Muscle layer of duodenum (tissue), 2 donors: ENCODE data around the gene RFX2.
"Not testable (repeated sequence)": the region's sequence is repeated elsewhere in the genome, so short reads cannot be mapped to it uniquely, and the experiment has no call there.

Source experiments
- H3K27ac ChIP-seq: one replicate; pipeline ENCODE4 v1.7.0; 2013; ENCODE audit warnings: mild to moderate bottlenecking, low read length
- H3K27me3 ChIP-seq: one replicate; pipeline ENCODE4 v1.7.0; 2013; ENCODE audit warnings: low read depth, mild to moderate bottlenecking, control low read depth, low read length
- H3K36me3 ChIP-seq, 2 donors: one replicate each; pipeline ENCODE4 v1.7.0; 2013; ENCODE audit warnings: low read length in 2 of 2, control low read depth in 1 of 2, mild to moderate bottlenecking in 1 of 2; ENCODE audit not compliant: insufficient read depth in 2 of 2, control insufficient read depth in 1 of 2
- H3K4me1 ChIP-seq, 2 donors: one replicate each; pipeline ENCODE4 v1.7.0; 2013; ENCODE audit warnings: low read length in 2 of 2, mild to moderate bottlenecking in 2 of 2, control low read depth in 1 of 2, moderate library complexity in 1 of 2; ENCODE audit not compliant: insufficient read depth in 2 of 2, control insufficient read depth in 1 of 2
- H3K4me3 ChIP-seq, 2 donors: one replicate each; pipeline ENCODE4 v1.7.0; 2013; ENCODE audit warnings: low read length in 2 of 2, low read depth in 1 of 2, mild to moderate bottlenecking in 1 of 2
- H3K9me3 ChIP-seq, 2 donors: one replicate each; pipeline ENCODE4 v1.7.0; 2013; ENCODE audit warnings: low read length in 2 of 2, control low read depth in 1 of 2, mild to moderate bottlenecking in 1 of 2; ENCODE audit not compliant: control insufficient read depth in 1 of 2
- donor health status: healthy.

The RFX2 gene

DNA sequence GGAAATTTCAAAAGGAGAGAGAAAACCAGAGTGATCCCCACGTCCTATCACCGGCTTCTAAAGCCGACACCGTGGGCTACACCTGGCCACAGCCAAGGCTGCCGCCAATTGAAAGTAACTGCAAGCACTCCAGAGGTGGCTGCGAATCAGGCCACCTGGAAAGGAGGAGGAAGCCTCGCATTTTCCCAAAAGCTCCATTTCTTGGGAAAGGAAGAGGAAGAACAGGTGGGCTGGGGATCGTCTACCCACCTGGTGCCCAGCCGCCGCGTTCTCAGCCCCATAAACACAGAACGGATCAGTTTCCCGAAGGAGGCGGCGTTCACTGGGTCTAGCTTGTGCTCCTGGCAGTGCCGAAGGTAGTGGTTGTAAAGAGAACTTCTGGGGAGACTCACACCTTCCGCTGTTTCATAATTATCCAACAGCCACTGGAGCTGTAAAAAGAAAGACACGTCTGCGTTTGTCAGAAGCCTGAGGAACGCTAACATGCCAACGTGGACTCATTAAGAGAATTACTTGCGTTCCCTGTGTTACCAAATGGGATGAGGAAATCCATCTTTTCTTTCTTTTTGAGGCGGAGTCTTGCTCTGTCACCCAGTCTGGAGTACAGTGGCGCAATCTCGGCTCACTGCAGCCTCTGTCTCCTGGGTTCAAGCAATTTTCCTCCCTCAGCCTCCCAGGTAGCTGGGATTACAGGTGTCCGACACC, 94.3 kb downstream of the RFX2 start:
- H3K27me3 ChIP-seq = no peaks in the 10 kb centered on the region
- no peak overlapping the region for H3K27ac ChIP-seq
- no peak overlapping the region for H3K4me3 ChIP-seq
- no peaks in the 10 kb centered on the region for H3K9me3 ChIP-seq
- peaks cover 10 to 48% of the 10 kb centered on the region in 2 donors for H3K36me3 ChIP-seq
- H3K4me1 ChIP-seq = peaks cover 0 to 5% of the 10 kb centered on the region in 2 donors

DNA sequence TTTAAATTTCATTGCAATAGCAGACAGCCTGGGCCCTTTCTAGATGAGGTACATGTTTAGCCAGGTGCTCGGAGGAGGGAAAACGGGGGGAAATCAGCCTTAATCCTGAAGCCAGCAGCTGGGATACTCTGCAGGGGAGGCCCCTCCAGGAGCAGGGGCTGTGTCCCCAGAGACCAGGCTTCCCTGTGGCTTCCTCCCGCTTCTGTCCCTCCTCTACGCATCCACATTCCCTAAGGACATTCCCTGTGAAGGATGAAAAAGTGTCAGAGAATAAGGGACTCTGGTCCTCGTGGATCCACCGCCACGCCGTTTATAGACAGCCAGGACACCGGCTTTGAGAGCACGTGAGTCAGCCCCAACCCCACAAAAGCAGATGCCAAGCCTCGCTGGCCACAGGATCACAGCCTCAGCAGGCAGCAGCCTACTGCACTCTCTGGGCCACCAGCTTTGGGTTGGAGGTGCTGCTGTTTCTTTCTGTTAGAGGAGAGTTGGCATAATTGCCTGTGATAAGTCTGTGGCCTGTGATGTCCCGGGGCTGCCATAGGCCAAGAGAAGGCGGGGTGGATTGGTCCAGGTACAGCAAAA, 95.7 kb downstream of the RFX2 start:
- H3K27me3 ChIP-seq = no peaks in the 10 kb centered on the region
- H3K9me3 ChIP-seq = no peaks in the 10 kb centered on the region
- peaks cover 10 to 43% of the 10 kb centered on the region in 2 donors for H3K36me3 ChIP-seq
- H3K4me1 ChIP-seq = peaks cover 0 to 5% of the 10 kb centered on the region in 2 donors
- no peak overlapping the region for H3K4me3 ChIP-seq
- no peak overlapping the region for H3K27ac ChIP-seq

DNA sequence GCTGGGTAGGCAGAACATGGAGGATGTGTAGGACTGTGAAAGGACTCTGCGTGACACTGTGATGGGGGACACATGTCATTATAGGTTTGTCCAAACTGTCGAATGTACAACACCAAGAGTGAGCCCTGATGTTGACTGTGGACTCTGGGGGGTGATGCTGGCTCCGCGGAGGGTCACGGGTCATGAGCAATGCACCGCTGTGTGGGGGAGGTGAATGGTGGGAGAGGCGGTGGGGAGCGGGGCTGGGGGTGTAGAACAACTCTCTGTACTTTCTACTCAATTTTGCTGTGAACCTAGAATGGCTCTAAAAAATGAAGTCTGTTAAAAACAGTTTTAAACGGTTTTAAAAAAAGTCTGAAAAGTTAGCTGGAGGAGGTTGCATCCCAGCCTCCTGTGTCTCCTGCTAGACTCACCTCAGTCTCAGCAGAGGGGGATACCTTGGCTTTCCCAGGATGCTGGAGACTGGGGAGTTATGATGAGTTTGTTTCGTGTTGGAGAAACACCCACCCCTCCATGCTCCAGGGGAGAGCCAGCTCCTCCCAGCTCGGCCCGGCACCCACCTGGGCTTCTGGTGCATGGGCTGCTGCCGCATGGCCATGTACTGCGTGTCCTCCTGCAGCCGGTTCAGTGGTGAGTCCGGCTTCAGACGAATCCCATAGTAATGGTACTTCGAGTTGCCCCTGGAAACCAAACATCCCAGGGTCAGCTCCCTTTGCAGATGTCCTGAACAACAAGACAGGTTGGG, 97.7 kb downstream of the RFX2 start:
- H3K4me1 ChIP-seq = peaks cover 0 to 5% of the 10 kb centered on the region in 2 donors
- H3K27ac ChIP-seq = no peak overlapping the region
- no peaks in the 10 kb centered on the region for H3K9me3 ChIP-seq
- no peak overlapping the region for H3K4me3 ChIP-seq
- no peaks in the 10 kb centered on the region for H3K27me3 ChIP-seq
- peaks cover 10 to 56% of the 10 kb centered on the region in 2 donors for H3K36me3 ChIP-seq

DNA sequence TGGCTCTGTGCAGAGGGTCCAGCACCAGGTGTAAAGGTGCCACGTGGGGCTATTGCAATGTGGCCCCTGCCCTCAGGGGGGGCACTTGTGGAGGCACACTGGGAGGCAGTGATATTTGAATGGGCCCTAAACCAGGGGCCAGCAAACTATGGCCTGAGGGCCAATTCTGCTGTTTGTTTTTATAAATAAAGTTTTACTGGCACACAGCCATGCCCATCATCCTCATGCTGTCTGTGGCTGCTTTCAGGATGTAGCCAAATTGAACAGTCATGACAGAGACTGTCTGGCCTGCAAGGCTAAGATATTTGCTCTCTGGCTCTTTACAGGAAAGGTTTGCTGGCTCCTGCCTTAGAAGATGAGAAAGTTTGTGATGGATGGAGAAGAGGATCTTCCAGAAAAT, 98.5 kb downstream of the RFX2 start:
- peaks cover 0 to 5% of the 10 kb centered on the region in 2 donors for H3K4me1 ChIP-seq
- peaks cover 10 to 64% of the 10 kb centered on the region in 2 donors for H3K36me3 ChIP-seq
- no peaks in the 10 kb centered on the region for H3K27me3 ChIP-seq
- H3K27ac ChIP-seq = no peak overlapping the region
- no peak overlapping the region for H3K4me3 ChIP-seq
- H3K9me3 ChIP-seq = no peaks in the 10 kb centered on the region

DNA sequence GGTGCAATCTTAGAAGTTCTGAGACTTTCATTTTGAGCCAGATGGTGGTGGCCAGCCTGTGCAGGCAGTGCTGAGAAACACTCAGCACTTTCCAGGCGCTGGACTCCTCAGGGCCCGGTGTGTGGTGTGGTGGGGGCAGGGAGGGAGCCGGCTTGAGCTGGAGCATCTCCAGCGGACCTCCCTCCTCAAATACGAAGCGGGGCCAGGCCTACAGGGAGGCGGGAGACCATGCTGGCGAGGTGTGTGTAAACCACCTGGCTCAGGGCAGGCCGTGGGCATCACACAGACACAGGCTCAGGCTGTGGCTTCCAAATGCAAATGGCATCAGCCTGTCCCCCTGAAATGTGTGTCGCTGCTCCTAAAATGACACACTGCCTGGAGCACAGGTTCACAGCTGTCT, 99.1 kb downstream of the RFX2 start:
- Histone ChIP-seq H3K4me3 (no peak overlapping the region), H3K27ac (no peak overlapping the region), H3K36me3 (peaks cover 10 to 70% of the 10 kb centered on the region in 2 donors), H3K4me1 (peaks cover 0 to 5% of the 10 kb centered on the region in 2 donors), H3K27me3 (no peaks in the 10 kb centered on the region), H3K9me3 (no peaks in the 10 kb centered on the region)

DNA sequence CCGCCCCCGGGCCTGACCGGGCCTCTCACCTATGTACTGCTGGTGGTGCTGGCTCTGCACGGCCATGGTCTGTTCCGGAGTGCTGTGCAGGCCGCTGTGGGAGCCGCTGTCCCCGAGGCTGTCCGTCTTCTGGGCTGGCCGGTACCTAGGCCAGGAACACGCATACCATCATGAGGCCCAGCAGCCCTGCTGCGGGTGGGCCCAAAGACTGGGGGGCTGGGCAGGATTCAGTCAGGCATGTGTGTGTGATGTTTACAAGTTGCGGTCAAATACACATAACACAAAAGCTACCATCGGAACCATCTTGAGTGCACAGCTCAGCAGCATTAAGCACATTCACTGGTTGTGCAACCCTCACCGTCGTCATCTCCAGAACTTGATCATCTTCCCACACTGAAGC, 100.2 kb downstream of the RFX2 start:
- H3K27ac ChIP-seq = no peak overlapping the region
- no peaks in the 10 kb centered on the region for H3K9me3 ChIP-seq
- H3K4me1 ChIP-seq = peaks cover 0 to 5% of the 10 kb centered on the region in 2 donors
- H3K36me3 ChIP-seq = peaks cover 18 to 73% of the 10 kb centered on the region in 2 donors
- no peaks in the 10 kb centered on the region for H3K27me3 ChIP-seq
- H3K4me3 ChIP-seq = no peak overlapping the region

DNA sequence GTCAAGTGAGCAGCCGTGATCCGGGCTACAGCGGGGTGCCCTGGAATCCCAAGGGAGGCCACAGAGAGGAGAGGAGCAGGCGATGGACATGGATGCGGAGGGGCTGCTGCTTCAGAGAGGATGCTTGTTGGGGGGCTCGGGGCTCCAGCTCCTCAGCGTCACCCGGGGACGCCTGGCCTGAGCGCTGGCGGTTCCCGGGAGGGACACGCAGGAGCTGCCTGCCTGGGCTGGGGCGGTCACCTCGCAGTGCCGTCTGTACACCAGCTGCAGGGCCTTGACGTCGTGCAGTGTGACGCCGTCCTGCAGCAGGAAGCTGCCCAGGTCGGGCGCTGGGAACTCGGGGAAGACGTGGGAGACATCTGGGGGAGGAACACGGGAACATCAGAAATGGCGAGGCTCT, 102.4 kb downstream of the RFX2 start:
- peaks cover 0 to 5% of the 10 kb centered on the region in 2 donors for H3K4me1 ChIP-seq
- H3K27me3 ChIP-seq = no peaks in the 10 kb centered on the region
- no peaks in the 10 kb centered on the region for H3K9me3 ChIP-seq
- H3K36me3 ChIP-seq = peaks cover 21 to 81% of the 10 kb centered on the region in 2 donors
- no peak overlapping the region for H3K4me3 ChIP-seq
- H3K27ac ChIP-seq = no peak overlapping the region

DNA sequence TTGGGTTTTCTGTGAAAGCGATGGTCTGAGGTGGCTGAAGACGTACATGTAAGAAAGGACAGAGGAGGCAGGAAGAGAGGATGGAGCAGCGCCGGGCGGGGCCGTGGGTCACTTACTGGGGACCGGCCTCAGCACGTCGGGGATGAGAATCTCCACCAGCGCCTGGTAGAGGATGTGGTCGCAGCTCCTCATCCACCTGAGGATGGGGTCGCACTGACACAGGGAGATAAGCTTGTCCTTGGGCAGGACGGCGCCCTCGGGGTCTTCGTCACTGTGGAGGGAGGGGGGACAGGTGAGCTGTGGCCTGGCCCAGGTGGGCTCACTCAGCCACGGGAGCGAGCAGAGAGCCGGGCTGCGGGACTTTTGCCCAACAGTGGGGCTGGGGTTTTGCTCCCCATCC, 103.4 kb downstream of the RFX2 start:
- Histone ChIP-seq H3K27me3 (no peaks in the 10 kb centered on the region), H3K36me3 (peaks cover 20 to 84% of the 10 kb centered on the region in 2 donors), H3K27ac (no peak overlapping the region), H3K4me3 (no peak overlapping the region), H3K9me3 (no peaks in the 10 kb centered on the region), H3K4me1 (peaks cover 0 to 5% of the 10 kb centered on the region in 2 donors)

DNA sequence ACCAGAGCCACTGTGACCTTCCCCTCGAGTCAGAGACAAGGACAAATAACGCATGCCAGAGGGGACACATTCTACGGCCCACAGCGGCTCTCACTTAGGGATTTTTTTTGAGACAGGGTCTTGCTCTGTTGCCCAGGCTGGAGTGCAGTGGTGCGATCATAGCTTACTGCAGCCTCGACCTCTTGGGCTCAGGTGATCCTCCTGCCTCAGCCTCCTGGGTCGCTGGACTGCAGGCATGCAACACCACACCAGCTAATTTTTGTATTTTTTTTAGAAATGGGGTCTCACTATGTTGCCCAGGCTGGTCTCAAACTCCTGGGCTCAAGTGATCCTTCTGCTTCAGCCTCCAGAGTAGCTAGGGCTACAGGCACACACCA, 104.2 kb downstream of the RFX2 start:
- not testable (repeated sequence) for H3K4me3 ChIP-seq, H3K27ac ChIP-seq, H3K27me3 ChIP-seq, H3K4me1 ChIP-seq, H3K9me3 ChIP-seq
- peaks cover 16 to 84% of the 10 kb centered on the region in 2 donors for H3K36me3 ChIP-seq

DNA sequence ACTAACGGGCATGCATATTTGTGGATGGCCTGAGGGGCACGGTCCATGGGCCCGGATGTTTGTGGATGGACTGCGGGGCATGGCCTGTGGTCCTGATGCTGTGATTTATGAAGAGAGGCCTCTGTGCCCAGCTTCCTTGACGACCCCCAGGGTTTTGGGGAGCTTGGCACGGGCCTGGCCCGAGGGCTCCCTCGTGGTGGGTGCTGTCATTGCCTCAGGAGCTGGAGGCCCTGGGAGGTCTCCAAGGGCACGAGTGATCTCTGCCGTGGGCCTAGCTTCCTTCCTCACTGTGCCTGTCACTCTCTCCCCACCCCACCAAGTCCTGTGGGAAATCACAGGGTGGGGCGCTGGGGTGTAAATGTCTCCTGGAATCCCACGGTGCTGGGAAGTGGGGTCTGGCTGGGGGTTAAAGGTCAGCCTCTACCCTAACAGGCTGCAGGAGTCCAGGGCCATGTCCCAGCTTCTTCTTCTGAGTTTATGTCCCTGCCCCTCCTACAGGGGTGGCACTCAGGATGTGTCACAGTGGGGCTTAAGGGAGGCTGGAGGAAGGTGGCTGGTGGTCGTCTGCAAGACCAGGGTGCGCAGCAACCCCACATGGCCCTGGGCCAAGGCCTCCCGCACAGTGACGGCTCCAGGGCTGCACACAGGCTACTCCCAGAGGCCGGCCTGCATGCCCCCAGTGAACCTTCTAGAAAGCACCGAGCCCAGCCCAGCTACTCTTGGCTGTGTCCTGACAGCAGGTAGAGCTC, 104.8 kb downstream of the RFX2 start:
- no peak overlapping the region for H3K4me3 ChIP-seq
- H3K4me1 ChIP-seq = no peaks in the 10 kb centered on the region
- H3K36me3 ChIP-seq = peaks cover 18 to 89% of the 10 kb centered on the region in 2 donors
- no peaks in the 10 kb centered on the region for H3K9me3 ChIP-seq
- no peaks in the 10 kb centered on the region for H3K27me3 ChIP-seq
- no peak overlapping the region for H3K27ac ChIP-seq

DNA sequence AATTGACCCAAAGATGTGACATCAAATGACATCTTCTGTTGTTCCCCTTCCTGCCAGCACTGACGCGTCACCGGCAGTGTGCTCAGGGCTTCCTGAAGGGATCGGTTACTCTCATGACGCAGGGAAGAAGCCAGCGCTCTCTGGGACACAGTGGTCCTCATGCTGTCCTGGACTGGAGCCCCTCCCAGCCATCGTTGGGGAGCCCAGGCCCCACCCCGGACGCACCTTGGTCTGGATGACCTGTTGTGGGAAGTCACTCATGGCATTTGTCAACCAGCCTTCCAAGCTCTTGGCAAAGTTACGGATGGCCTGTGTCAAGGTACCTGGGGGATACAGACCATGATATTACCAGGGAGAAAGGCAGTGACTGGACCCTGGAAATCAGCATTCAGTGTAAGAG, 106.3 kb downstream of the RFX2 start:
- Histone ChIP-seq H3K36me3 (peaks cover 23 to 89% of the 10 kb centered on the region in 2 donors), H3K27me3 (no peaks in the 10 kb centered on the region), H3K4me3 (no peak overlapping the region), H3K9me3 (no peaks in the 10 kb centered on the region), H3K27ac (no peak overlapping the region), H3K4me1 (no peaks in the 10 kb centered on the region)
